Keratinocyte (primary cell): ENCODE results near the gene ANKRD30B. TPM values are rescaled to one million over a fixed set of nuclear protein-coding genes. Genes with fewer than 3 reads are reported as not detected.
"Not testable (repeated sequence)": the region's sequence is repeated elsewhere in the genome, so short reads cannot be mapped to it uniquely, and the experiment has no call there.

Experiments
- DNase-seq: peaks from one replicate; pipeline ENCODE4 v3.0.0-alpha.2; 2011; ENCODE audit warnings: low read depth, missing footprints, low spot score
- FAIRE-seq: peaks from 2 replicates; lab custom pipeline; 2011; peaks lifted over from hg19 to GRCh38; lab: Jason Lieb, UNC
- H2AFZ ChIP-seq: 2 replicates; pipeline ENCODE4 v1.6.0; 2012; ENCODE audit warnings: low read length, control low read depth, inconsistent platforms; ENCODE audit not compliant: control insufficient read depth
- H3K27ac ChIP-seq: 2 replicates; pipeline ENCODE4 v1.5.1; 2011; ENCODE audit warnings: low read length; ENCODE audit not compliant: control insufficient read depth, insufficient read depth
- H3K27me3 ChIP-seq: 3 replicates; pipeline ENCODE4 v1.6.0; 2011; ENCODE audit warnings: low read length; ENCODE audit not compliant: control insufficient read depth, insufficient read depth; ENCODE audit errors: extremely low read depth
- H3K36me3 ChIP-seq, 2 experiments: 2 replicates in 1 of 2; 3 replicates in 1 of 2; pipeline ENCODE4 v1.5.1; 2011; ENCODE audit warnings: low read length in 2 of 2, mild to moderate bottlenecking in 1 of 2; ENCODE audit not compliant: control insufficient read depth in 2 of 2, insufficient read depth in 2 of 2; ENCODE audit errors: extremely low read depth in 1 of 2
- H3K4me1 ChIP-seq: 3 replicates; pipeline ENCODE4 v1.5.1; 2011; ENCODE audit warnings: low read length; ENCODE audit not compliant: control insufficient read depth, insufficient read depth; ENCODE audit errors: extremely low read depth
- H3K4me2 ChIP-seq: 3 replicates; pipeline ENCODE4 v1.6.0; 2011; ENCODE audit warnings: low read depth, low read length; ENCODE audit not compliant: control insufficient read depth, insufficient read depth; ENCODE audit errors: extremely low read depth
- H3K4me3 ChIP-seq, 3 experiments: fragments of 200-600 bp in 1 of 3; sonication (generic) in 1 of 3; 2 replicates in 2 of 3; 3 replicates in 1 of 3; pipeline ENCODE4 v1.5.1; 2011 to 2016; ENCODE audit warnings: low read length in 3 of 3, mild to moderate bottlenecking in 3 of 3, control low read depth in 2 of 3, inconsistent platforms in 1 of 3, low read depth in 1 of 3, mixed read lengths in 1 of 3, mixed run types in 1 of 3, moderate library complexity in 1 of 3; ENCODE audit not compliant: control insufficient read depth in 2 of 3, insufficient read depth in 2 of 3; ENCODE audit errors: extremely low read depth in 1 of 3
- H3K79me2 ChIP-seq: 2 replicates; pipeline ENCODE4 v1.6.0; 2012; ENCODE audit warnings: low read length; ENCODE audit not compliant: control insufficient read depth, insufficient read depth
- H3K9ac ChIP-seq: 3 replicates; pipeline ENCODE4 v1.6.0; 2011; ENCODE audit warnings: low read length; ENCODE audit not compliant: control insufficient read depth, insufficient read depth; ENCODE audit errors: extremely low read depth
- H3K9me1 ChIP-seq: 3 replicates; pipeline ENCODE4 v1.6.0; 2011; ENCODE audit warnings: low read length; ENCODE audit not compliant: control insufficient read depth, insufficient read depth; ENCODE audit errors: extremely low read depth
- H3K9me3 ChIP-seq: 2 replicates; pipeline ENCODE4 v1.5.1; 2012; ENCODE audit warnings: low read depth, low read length; ENCODE audit not compliant: control insufficient read depth
- H4K20me1 ChIP-seq: 3 replicates; pipeline ENCODE4 v1.6.0; 2011; ENCODE audit warnings: low read length; ENCODE audit not compliant: control insufficient read depth, insufficient read depth; ENCODE audit errors: extremely low read depth
- CTCF ChIP-seq, 3 experiments: IDR thresholded peaks in 1 of 3; conservative IDR thresholded peaks in 1 of 3; optimal IDR thresholded peaks in 1 of 3; 2 replicates in 2 of 3; 3 replicates in 1 of 3; pipeline versions ENCODE3 to v1.5.1; 2011; ENCODE audit warnings: low read length in 3 of 3, mild to moderate bottlenecking in 3 of 3, moderate library complexity in 2 of 3, control low read depth in 1 of 3, inconsistent platforms in 1 of 3; ENCODE audit not compliant: insufficient read depth in 2 of 3; ENCODE audit errors: extremely low read depth in 1 of 3
- EZH2 ChIP-seq: IDR thresholded peaks from one replicate; pipeline ENCODE4 v1.6.1; 2012; ENCODE audit warnings: inconsistent platforms, mild to moderate bottlenecking, low read length, moderate library complexity
- dilution Hi-C: fragments of 300-500 bp; cut with MboI; formaldehyde crosslinking; loops from one replicate; pipeline ENCODE4 v1.7.0; 2020; ENCODE audit warnings: low sequenced_read_pairs; ENCODE audit not compliant: extremely low pct_ligation_motif_present
- polyA plus RNA-seq, 5 experiments: library from polyadenylated mRNA; depleted of rRNA in 3 of 5; stranded (reverse) in 3 of 5; stranded (forward) in 1 of 5; unstranded in 1 of 5; fragments of >200 nt; gene quantifications; 1 replicate in 1 of 5; 2 replicates in 3 of 5; 3 replicates in 1 of 5; pipeline versions ENCODE4 v1.2.1 to v1.2.3, GENCODE V29; 2011 to 2012; ENCODE audit warnings: missing spikeins in 2 of 5, low read depth in 1 of 5, low replicate concordance in 1 of 5

ANKRD30B gene
- polyA plus RNA-seq, 1 donor (not counting 4 experiments of a cell fraction or from before 2014, with no cell fraction given) = not detected

- TF ChIP-seq CTCF (optimal IDR thresholded peaks at IDR 0.05 in 1 of 3, IDR thresholded peaks at IDR 0.05 in 1 of 3, conservative IDR thresholded peaks at IDR 0.05 in 1 of 3; ENCODE audit: extremely low read depth in 1 of 3, insufficient read depth in 2 of 3, low read length in 3 of 3) (no peak), EZH2 (no peak)
- H3K4me2 ChIP-seq = no peak overlapping the region
- FAIRE-seq (no peak), DNase-seq (no peak)
- no peaks in the 10 kb centered on the region for H3K79me2 ChIP-seq
- no peak overlapping the region for H3K9ac ChIP-seq
- H3K27me3 ChIP-seq = no peaks in the 10 kb centered on the region
- no peak overlapping the region for H2AFZ ChIP-seq
- H3K9me3 ChIP-seq = peaks cover 2% of the 10 kb centered on the region
- no peaks in the 10 kb centered on the region for H4K20me1 ChIP-seq
- no peak overlapping the region for H3K4me3 ChIP-seq
- no peaks in the 10 kb centered on the region for H3K9me1 ChIP-seq
- dilution Hi-C loops = no loop called here
- no peaks in the 10 kb centered on the region for H3K4me1 ChIP-seq
- H3K27ac ChIP-seq = no peak overlapping the region
- no peaks in the 10 kb centered on the region for H3K36me3 ChIP-seq
Observed at GRCh38 chr18:14781671-14782070, 33.7 kb downstream of the ANKRD30B start.

DNA sequence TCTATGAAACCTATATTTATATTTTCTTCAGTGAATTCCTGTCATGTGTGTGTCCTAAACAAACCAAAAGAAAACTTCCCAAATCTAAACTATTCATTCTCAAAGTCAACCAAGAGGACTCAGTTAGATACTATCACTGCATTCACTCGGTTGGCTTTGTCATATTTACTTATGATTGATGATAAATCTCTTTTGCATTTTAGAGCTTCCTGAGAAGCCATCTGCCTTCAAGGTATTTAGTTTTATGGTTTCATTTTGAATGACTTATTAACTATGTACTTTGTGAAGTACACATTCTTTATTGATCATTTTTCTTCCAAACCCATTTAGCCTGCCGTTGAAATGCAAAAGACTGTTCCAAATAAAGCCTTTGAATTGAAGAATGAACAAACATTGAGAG is 36.2 kb downstream of the ANKRD30B start:
- Histone ChIP-seq H3K9ac (no peak overlapping the region), H3K36me3 (no peaks in the 10 kb centered on the region), H4K20me1 (no peaks in the 10 kb centered on the region), H3K27me3 (no peaks in the 10 kb centered on the region), H3K79me2 (no peaks in the 10 kb centered on the region), H3K4me3 (no peak overlapping the region), H3K4me1 (no peaks in the 10 kb centered on the region), H3K9me1 (no peaks in the 10 kb centered on the region), H3K9me3 (peaks cover 2% of the 10 kb centered on the region), H2AFZ (no peak overlapping the region), H3K27ac (no peak overlapping the region), H3K4me2 (no peak overlapping the region)
- no peak for FAIRE-seq
- dilution Hi-C loops = no loop called here
- no peak for DNase-seq
- no peak for TF ChIP-seq EZH2
- no peak for TF ChIP-seq CTCF (optimal IDR thresholded peaks at IDR 0.05 in 1 of 3, IDR thresholded peaks at IDR 0.05 in 1 of 3, conservative IDR thresholded peaks at IDR 0.05 in 1 of 3; ENCODE audit: extremely low read depth in 1 of 3, insufficient read depth in 2 of 3, low read length in 3 of 3)

- dilution Hi-C loops = not testable (repeated sequence)
Observed at GRCh38 chr18:14796876-14797275, 48.9 kb downstream of the ANKRD30B start.

DNA sequence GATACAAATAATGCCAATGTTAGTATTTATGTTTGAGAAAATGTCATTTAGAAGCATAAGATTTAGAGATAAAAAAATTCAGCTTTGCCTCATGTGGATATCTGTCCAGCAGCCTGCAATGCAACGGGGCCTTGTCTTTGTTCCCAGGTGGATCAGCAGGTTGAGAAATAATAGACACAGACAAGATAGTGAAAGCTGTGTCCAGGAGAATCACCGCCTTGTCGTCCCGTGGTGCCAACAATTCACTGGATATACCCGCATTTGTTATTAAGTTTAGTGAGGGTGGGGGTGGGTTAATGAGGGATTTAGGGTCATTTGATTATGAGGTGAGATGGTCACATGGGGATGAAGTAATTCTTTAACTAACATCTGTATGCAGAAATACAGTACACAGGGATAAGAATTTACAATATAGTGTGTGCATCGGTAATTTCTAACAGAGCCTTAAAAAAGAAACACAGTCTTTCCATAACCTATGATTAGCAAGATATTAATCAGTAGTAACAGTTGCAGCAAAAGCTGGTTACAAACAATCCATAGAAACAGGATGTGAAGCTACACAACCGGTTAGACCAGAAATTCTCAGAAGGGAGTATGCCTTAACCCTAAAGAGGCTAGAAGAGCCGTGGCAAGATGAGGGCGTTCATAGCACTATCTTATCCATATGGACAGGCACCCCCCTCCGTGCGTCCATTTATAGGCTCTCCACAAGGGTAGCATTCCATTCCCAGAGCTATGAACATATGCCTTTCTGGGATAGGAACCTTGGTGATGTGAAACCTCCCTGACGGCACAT is 50.2 kb downstream of the ANKRD30B start:
- not testable (repeated sequence) for H3K9me1 ChIP-seq, H4K20me1 ChIP-seq, DNase-seq

More at GRCh38 chr18:14796876-14797275, 48.9 kb downstream of the ANKRD30B start:
- not testable (repeated sequence) for H3K79me2 ChIP-seq, H3K27ac ChIP-seq, H3K27me3 ChIP-seq, DNase-seq, H3K4me3 ChIP-seq, H2AFZ ChIP-seq, FAIRE-seq, H3K4me1 ChIP-seq, H3K9me3 ChIP-seq, H3K4me2 ChIP-seq, H3K9me1 ChIP-seq, H3K36me3 ChIP-seq, H3K9ac ChIP-seq, H4K20me1 ChIP-seq

More for the DNA sequence above, 50.2 kb downstream of the ANKRD30B start:
- H3K36me3 ChIP-seq, H3K79me2 ChIP-seq, H3K27ac ChIP-seq, H3K4me3 ChIP-seq, dilution Hi-C loops, H3K4me1 ChIP-seq, H3K9me3 ChIP-seq, H3K9ac ChIP-seq, H3K4me2 ChIP-seq, FAIRE-seq, H2AFZ ChIP-seq, H3K27me3 ChIP-seq: not testable (repeated sequence)
